Hepatocyte (in vitro differentiated cells): ENCODE results near the gene MAPK1. TPM values are rescaled to one million over a fixed set of nuclear protein-coding genes. Genes with fewer than 3 reads are reported as not detected.
"Not testable (repeated sequence)": the region's sequence is repeated elsewhere in the genome, so short reads cannot be mapped to it uniquely, and the experiment has no call there.

ENCODE experiments used
- DNase-seq: peaks from one replicate; pipeline ENCODE4 v3.0.0-alpha.2; 2016; ENCODE audit warnings: low spot score
- H2AFZ ChIP-seq: fragments of 200-600 bp; sonication (generic); 2 replicates; pipeline ENCODE4 v1.6.0; 2016; ENCODE audit warnings: antibody characterized with exemption, mild to moderate bottlenecking
- H3K27ac ChIP-seq: fragments of 200-600 bp; sonication (generic); 2 replicates; pipeline ENCODE4 v1.5.1; 2016; ENCODE audit warnings: mild to moderate bottlenecking
- H3K27me3 ChIP-seq: fragments of 200-600 bp; sonication (generic); 2 replicates; pipeline ENCODE4 v1.6.1; 2016
- H3K36me3 ChIP-seq: fragments of 200-600 bp; sonication (generic); replicated peaks from 2 replicates; pipeline ENCODE4 v1.5.1; 2016; ENCODE audit warnings: low read depth; ENCODE audit not compliant: insufficient read depth
- H3K4me1 ChIP-seq: fragments of 200-600 bp; sonication (generic); 2 replicates; pipeline ENCODE4 v1.5.1; 2016; ENCODE audit warnings: mild to moderate bottlenecking, moderate library complexity; ENCODE audit not compliant: insufficient read depth
- H3K4me2 ChIP-seq: fragments of 200-600 bp; sonication (generic); 2 replicates; pipeline ENCODE4 v1.6.0; 2016
- H3K4me3 ChIP-seq: fragments of 200-600 bp; sonication (generic); 2 replicates; pipeline ENCODE4 v1.5.1; 2016; ENCODE audit warnings: mild to moderate bottlenecking
- H3K79me2 ChIP-seq: fragments of 200-600 bp; sonication (generic); 2 replicates; pipeline ENCODE4 v1.6.0; 2017; ENCODE audit warnings: mild to moderate bottlenecking
- H3K9me2 ChIP-seq: fragments of 200-600 bp; sonication (generic); replicated peaks from 2 replicates; pipeline ENCODE4 v1.6.0; 2017; ENCODE audit warnings: mild to moderate bottlenecking; ENCODE audit not compliant: insufficient read depth
- H3K9me3 ChIP-seq: fragments of 200-600 bp; sonication (generic); 2 replicates; pipeline ENCODE4 v1.5.1; 2016; ENCODE audit warnings: low read depth, mild to moderate bottlenecking
- H4K20me1 ChIP-seq: fragments of 200-600 bp; sonication (generic); 2 replicates; pipeline ENCODE4 v1.6.0; 2016; ENCODE audit warnings: mild to moderate bottlenecking; ENCODE audit not compliant: insufficient read depth, poor library complexity, severe bottlenecking
- CTCF ChIP-seq: fragments of 200-600 bp; sonication (generic); IDR thresholded peaks from 2 replicates; pipeline ENCODE4 v1.5.1; 2016; ENCODE audit warnings: antibody characterized with exemption, mild to moderate bottlenecking; ENCODE audit not compliant: poor library complexity
- EZH2 ChIP-seq: fragments of 200-600 bp; sonication (generic); IDR thresholded peaks from 2 replicates; pipeline ENCODE4 v1.6.1; 2016; ENCODE audit warnings: antibody characterized with exemption, mild to moderate bottlenecking, borderline replicate concordance
- EZH2phosphoT487 ChIP-seq: fragments of 200-600 bp; sonication (generic); IDR thresholded peaks from one replicate; pipeline ENCODE4 v1.6.1; 2018; ENCODE audit warnings: antibody characterized with exemption, mild to moderate bottlenecking, low read depth, moderate library complexity; ENCODE audit not compliant: unreplicated experiment, severe bottlenecking
- WGBS: methylation state at CpG from one replicate; pipeline ENCODE4 v1.1.6; 2016; ENCODE audit warnings: low lambda C conversion rate; ENCODE audit errors: missing lambda C conversion rate; 5-methylcytosine and 5-hydroxymethylcytosine counted together
- polyA plus RNA-seq: library from polyadenylated mRNA; unstranded; fragments of >200 nt; fragmentation: Nextera tagmentation; extraction: Ambion mirVana; gene quantifications from 2 replicates; pipeline ENCODE4 v1.2.1, GENCODE V29; 2016
- total RNA-seq: library from RNA; depleted of rRNA; stranded (reverse); fragments of >200 nt; gene quantifications from 2 replicates; pipeline ENCODE4 v1.2.3, GENCODE V29; 2014

MAPK1 gene
- total and polyA plus RNA-seq, 2 experiments from 2014 or later = 52.2 to 74.5 TPM

GRCh38 chr22:21887841-21888240 lies 20.4 kb upstream of the MAPK1 start:
- H3K27ac ChIP-seq = no peak overlapping the region
- H3K36me3 ChIP-seq = no peaks in the 10 kb centered on the region
- no peaks in the 10 kb centered on the region for H4K20me1 ChIP-seq
- H3K4me2 ChIP-seq = no peak overlapping the region
- no peaks in the 10 kb centered on the region for H3K9me3 ChIP-seq
- DNase-seq = no peak
- no peak overlapping the region for H3K4me3 ChIP-seq
- H3K79me2 ChIP-seq = no peaks in the 10 kb centered on the region
- no peaks in the 10 kb centered on the region for H3K4me1 ChIP-seq
- no peaks in the 10 kb centered on the region for H3K27me3 ChIP-seq
- TF ChIP-seq EZH2 (no peak), EZH2phosphoT487 (no peak), CTCF (no peak)
- no peak overlapping the region for H2AFZ ChIP-seq
- no peaks in the 10 kb centered on the region for H3K9me2 ChIP-seq

- not testable (repeated sequence) for H3K79me2 ChIP-seq, H3K9me3 ChIP-seq, H3K4me1 ChIP-seq, H4K20me1 ChIP-seq, H3K4me2 ChIP-seq, H3K4me3 ChIP-seq, H3K36me3 ChIP-seq, H3K27me3 ChIP-seq, DNase-seq, H3K9me2 ChIP-seq, H2AFZ ChIP-seq, H3K27ac ChIP-seq
- 98% methylated on average over 12 of the region's 26 CpGs for WGBS
Observed at GRCh38 chr22:21883930-21884329, 16.5 kb upstream of the MAPK1 start.

GRCh38 chr22:21882754-21883333 lies 15.4 kb upstream of the MAPK1 start:
- H3K4me2 ChIP-seq, H3K4me3 ChIP-seq, H2AFZ ChIP-seq, DNase-seq, H3K9me2 ChIP-seq, H3K36me3 ChIP-seq, H3K79me2 ChIP-seq, H3K4me1 ChIP-seq, H3K9me3 ChIP-seq, H3K27me3 ChIP-seq, H3K27ac ChIP-seq, H4K20me1 ChIP-seq: not testable (repeated sequence)
- 43% methylated on average over 1 of the region's 7 CpGs for WGBS

- Histone ChIP-seq H2AFZ (no peak overlapping the region), H3K27me3 (no peaks in the 10 kb centered on the region), H3K36me3 (no peaks in the 10 kb centered on the region), H4K20me1 (no peaks in the 10 kb centered on the region), H3K79me2 (no peaks in the 10 kb centered on the region), H3K27ac (no peak overlapping the region), H3K4me3 (no peak overlapping the region), H3K4me1 (no peaks in the 10 kb centered on the region), H3K9me2 (no peaks in the 10 kb centered on the region), H3K9me3 (no peaks in the 10 kb centered on the region), H3K4me2 (no peak overlapping the region)
- DNase-seq = no peak
- 92% methylated on average over 10 of the region's 10 CpGs for WGBS
- TF ChIP-seq CTCF (no peak), EZH2phosphoT487 (no peak), EZH2 (no peak)
Observed at GRCh38 chr22:21881841-21882753, 14.7 kb upstream of the MAPK1 start.
